Measurements from ENCODE around the gene PEA15. TPM values are rescaled to one million over a fixed set of nuclear protein-coding genes. Genes with fewer than 3 reads are reported as not detected.

Gene PEA15
- total and polyA plus RNA-seq, 10 of the 15 experiments (the other 5 are each of a cell fraction or from before 2014, with no cell fraction given) = 15.1 to 269 (median 65.6) TPM

- TF ChIP-seq ATF2 (IDR thresholded peaks at IDR 0.05; ENCODE audit: low read length) = no peak
- TF ChIP-seq NR2F1 (conservative IDR thresholded peaks at IDR 0.05) = no peak
- TF ChIP-seq IKZF1 (conservative IDR thresholded peaks at IDR 0.05) = peak; percentile 26; the same call in 1 of the 2 replicates
- TF ChIP-seq LARP7 (IDR thresholded peaks at IDR 0.05) = peak; percentile 88
- TF ChIP-seq IRF5 (IDR thresholded peaks at IDR 0.05; ENCODE audit: borderline replicate concordance) = no peak
- 0 out of 3 replicates have a peak, but pooled peaks have one; percentile 24 for TF ChIP-seq POU2F2 (IDR thresholded peaks at IDR 0.05; ENCODE audit: borderline replicate concordance, low read depth, low read length)
- TF ChIP-seq BMI1 (IDR thresholded peaks at IDR 0.05; ENCODE audit: borderline replicate concordance) = no peak
- TF ChIP-seq MXI1 (IDR thresholded peaks at IDR 0.05; ENCODE audit: low read depth, low read length) = no peak
- TF ChIP-seq KAT2A (conservative IDR thresholded peaks at IDR 0.05; ENCODE audit: control insufficient read depth, low read depth, low read length) = no peak
- no peak for TF ChIP-seq CBX5 (IDR thresholded peaks at IDR 0.05; ENCODE audit: low read depth)
- TF ChIP-seq GATAD2B (conservative IDR thresholded peaks at IDR 0.05; ENCODE audit: low read depth) = 0 out of 2 replicates have a peak, but pooled peaks have one; percentile 45
- TF ChIP-seq REST (IDR thresholded peaks at IDR 0.05; ENCODE audit: low read depth, low read length) = no peak
- TF ChIP-seq MAX (IDR thresholded peaks at IDR 0.05; ENCODE audit: low read depth, low read length) = no peak
- TF ChIP-seq USF2 (IDR thresholded peaks at IDR 0.05; ENCODE audit: borderline replicate concordance, low read depth, low read length) = no peak
- no peak for TF ChIP-seq NBN (IDR thresholded peaks at IDR 0.05)
- no peak for TF ChIP-seq ZBTB11 (CRISPR knock-in tag; IDR thresholded peaks at IDR 0.05)
- no peak for TF ChIP-seq IRF4 (IDR thresholded peaks at IDR 0.05; ENCODE audit: low read depth, low read length)
Measured at GRCh38 chr1:160205242-160206035, at the start of gene PEA15 (continued).

Measured in GM12878 (cell line).